ENCODE results near the gene CYTH1. TPM values are rescaled to one million over a fixed set of nuclear protein-coding genes. Genes with fewer than 3 reads are reported as not detected.

Gene CYTH1
- total RNA-seq, 1 experiment from 2014 or later, result 40.3 TPM

DNA sequence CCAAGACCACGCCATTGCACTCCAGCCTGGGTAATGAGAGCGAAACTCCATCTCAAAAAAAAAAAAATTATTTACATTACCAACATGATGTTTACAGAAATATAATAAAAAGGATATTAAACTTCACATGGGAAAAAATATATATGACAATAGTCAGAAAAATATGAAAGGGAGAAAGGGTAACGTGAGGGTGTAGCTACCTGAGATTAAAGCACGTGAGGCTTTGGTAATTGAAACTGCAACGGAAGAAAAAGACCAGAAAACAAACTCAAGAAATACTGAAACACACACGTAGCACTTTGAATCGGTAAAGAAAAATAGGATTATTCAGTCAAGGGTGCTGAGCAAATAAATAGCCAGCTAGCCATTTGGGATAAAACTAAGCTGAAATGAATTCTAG, 53.6 kb downstream of the CYTH1 start:
- DNase-seq, result no peak
- no peaks in the 10 kb centered on the region for H3F3A ChIP-seq (ENCODE audit: insufficient read depth, low read depth)
- H3K36me3 ChIP-seq (ENCODE audit: low read depth), result no peaks in the 10 kb centered on the region
- no peak overlapping the region for H3K4me2 ChIP-seq
- ChIA-PET CTCF (interaction anchor here (0.6 kb wide), 1 partner anchor 9 kb away, joined by 7 read pairs; no protein-coding TSS in a partner anchor), POLR2A (ENCODE audit: unreplicated experiment) (no interaction called here)
- peaks cover 49% of the 10 kb centered on the region for H3K79me2 ChIP-seq (ENCODE audit: low read depth)
- no TSS peak for BruUV-seq (replicated peaks)
- H3K9me2 ChIP-seq (ENCODE audit: insufficient read depth), result no peaks in the 10 kb centered on the region
- H3K27me3 ChIP-seq (ENCODE audit: insufficient read depth, low read depth), result no peaks in the 10 kb centered on the region
- intact Hi-C loops (cut with micrococcal nuclease; ENCODE audit: unreplicated experiment), result no loop called here
- H2AFZ ChIP-seq, result no peak overlapping the region
- H4K20me1 ChIP-seq (ENCODE audit: insufficient read depth), result 0 out of 2 replicates have a peak, but pooled peaks cover 4% of the 10 kb centered on the region
- H3K27ac ChIP-seq, result no peak overlapping the region
- no peaks in the 10 kb centered on the region for H3K4me1 ChIP-seq (replicated peaks; ENCODE audit: insufficient read depth)
- H3K9me3 ChIP-seq (ENCODE audit: insufficient read depth, low read depth), result no peaks in the 10 kb centered on the region
- TF ChIP-seq EZH2 (IDR thresholded peaks at IDR 0.05; ENCODE audit: low read depth), result no peak
- no peak for TF ChIP-seq CTCF (conservative IDR thresholded peaks at IDR 0.05)
- H3K4me3 ChIP-seq, result no peak overlapping the region

- Histone ChIP-seq H3K4me3 (no peak overlapping the region), H3K4me2 (no peak overlapping the region), H3K27me3 (ENCODE audit: insufficient read depth, low read depth) (no peaks in the 10 kb centered on the region), H3K27ac (no peak overlapping the region), H3K9me3 (ENCODE audit: insufficient read depth, low read depth) (no peaks in the 10 kb centered on the region), H3K4me1 (replicated peaks; ENCODE audit: insufficient read depth) (no peaks in the 10 kb centered on the region), H2AFZ (no peak overlapping the region), H3F3A (ENCODE audit: insufficient read depth, low read depth) (no peaks in the 10 kb centered on the region), H3K36me3 (ENCODE audit: low read depth) (no peaks in the 10 kb centered on the region), H3K9me2 (ENCODE audit: insufficient read depth) (no peaks in the 10 kb centered on the region), H3K79me2 (ENCODE audit: low read depth) (peaks cover 44% of the 10 kb centered on the region), H4K20me1 (ENCODE audit: insufficient read depth) (0 out of 2 replicates have a peak, but pooled peaks cover 4% of the 10 kb centered on the region)
- intact Hi-C loops (cut with micrococcal nuclease; ENCODE audit: unreplicated experiment), result no loop called here
- TF ChIP-seq EZH2 (IDR thresholded peaks at IDR 0.05; ENCODE audit: low read depth), result no peak
- TF ChIP-seq CTCF (conservative IDR thresholded peaks at IDR 0.05), result no peak
- ChIA-PET CTCF (no interaction called here), POLR2A (ENCODE audit: unreplicated experiment) (no interaction called here)
- no TSS peak for BruUV-seq (replicated peaks)
- no peak for DNase-seq
Observed at GRCh38 chr17:78727476-78728229, 54.4 kb downstream of the CYTH1 start.

DNA sequence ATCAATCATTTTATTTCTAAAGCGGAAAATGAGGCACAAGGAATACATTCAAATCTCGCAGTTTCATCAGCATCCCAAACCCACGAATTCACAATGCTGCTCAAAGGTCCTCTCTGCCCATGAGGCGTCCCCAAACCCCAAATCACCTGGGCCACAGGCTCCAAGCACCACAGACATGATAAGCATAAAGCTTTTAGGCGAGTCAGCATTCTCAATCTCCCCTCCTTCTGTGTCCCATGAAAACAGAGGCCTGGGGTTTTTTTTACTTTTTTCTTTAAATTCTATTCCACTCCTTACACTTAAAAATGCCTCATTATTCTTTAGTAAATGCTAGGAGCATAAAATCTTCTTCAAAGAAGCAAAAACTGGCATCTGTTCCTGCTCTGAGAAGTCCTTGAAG, 55.0 kb downstream of the CYTH1 start:
- Histone ChIP-seq H3K9me2 (ENCODE audit: insufficient read depth) (no peaks in the 10 kb centered on the region), H3K4me1 (replicated peaks; ENCODE audit: insufficient read depth) (no peaks in the 10 kb centered on the region), H3K27me3 (ENCODE audit: insufficient read depth, low read depth) (no peaks in the 10 kb centered on the region), H3K4me2 (no peak overlapping the region), H3K36me3 (ENCODE audit: low read depth) (no peaks in the 10 kb centered on the region), H3K79me2 (ENCODE audit: low read depth) (peaks cover 41% of the 10 kb centered on the region), H3K4me3 (no peak overlapping the region), H3K9me3 (ENCODE audit: insufficient read depth, low read depth) (no peaks in the 10 kb centered on the region), H3K27ac (no peak overlapping the region), H4K20me1 (ENCODE audit: insufficient read depth) (0 out of 2 replicates have a peak, but pooled peaks cover 4% of the 10 kb centered on the region), H2AFZ (no peak overlapping the region), H3F3A (ENCODE audit: insufficient read depth, low read depth) (no peaks in the 10 kb centered on the region)
- no TSS peak for BruUV-seq (replicated peaks)
- ChIA-PET CTCF (no interaction called here), POLR2A (ENCODE audit: unreplicated experiment) (no interaction called here)
- intact Hi-C loops (cut with micrococcal nuclease; ENCODE audit: unreplicated experiment), result no loop called here
- TF ChIP-seq CTCF (conservative IDR thresholded peaks at IDR 0.05) (no peak), EZH2 (IDR thresholded peaks at IDR 0.05; ENCODE audit: low read depth) (no peak)
- DNase-seq, result no peak
